DMS79 (cell line): ENCODE data around the gene ACVR2B.

Experiments
- DNase-seq: peaks from one replicate; lab custom pipeline; 2025; lab: John Stamatoyannopoulos, UW

ACVR2B gene

GRCh38 chr3:38458796-38459498, 5.3 kb downstream of the ACVR2B start:
- no peak for DNase-seq

DNA sequence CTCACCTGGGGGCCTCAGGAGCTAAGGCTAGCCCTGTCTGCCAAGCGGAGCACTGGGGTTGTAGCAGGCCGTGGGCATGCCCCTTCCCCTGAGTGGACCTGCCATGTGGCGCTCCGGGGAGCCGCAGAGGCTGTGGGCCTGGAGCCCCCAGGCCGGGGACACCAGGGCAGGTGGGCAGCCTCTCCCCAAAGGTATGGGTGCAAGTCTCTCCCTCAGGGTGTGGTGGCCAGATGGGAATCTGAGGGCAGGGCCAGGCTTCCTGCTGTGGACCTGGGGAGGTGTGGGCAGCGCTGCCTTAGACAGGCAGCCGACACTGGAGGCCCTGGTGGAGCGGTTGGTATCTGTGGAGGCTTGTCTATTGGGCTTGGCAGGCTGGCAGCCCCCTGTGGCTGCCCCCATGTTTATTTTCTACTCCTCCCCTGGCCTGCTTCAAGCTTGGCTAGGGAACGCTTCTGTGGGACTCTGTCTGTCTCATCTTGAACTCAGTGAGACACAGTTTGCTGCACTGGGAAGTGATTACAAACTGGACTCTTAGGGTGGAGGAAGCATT, 5.9 kb downstream of the ACVR2B start:
- no peak for DNase-seq

DNA sequence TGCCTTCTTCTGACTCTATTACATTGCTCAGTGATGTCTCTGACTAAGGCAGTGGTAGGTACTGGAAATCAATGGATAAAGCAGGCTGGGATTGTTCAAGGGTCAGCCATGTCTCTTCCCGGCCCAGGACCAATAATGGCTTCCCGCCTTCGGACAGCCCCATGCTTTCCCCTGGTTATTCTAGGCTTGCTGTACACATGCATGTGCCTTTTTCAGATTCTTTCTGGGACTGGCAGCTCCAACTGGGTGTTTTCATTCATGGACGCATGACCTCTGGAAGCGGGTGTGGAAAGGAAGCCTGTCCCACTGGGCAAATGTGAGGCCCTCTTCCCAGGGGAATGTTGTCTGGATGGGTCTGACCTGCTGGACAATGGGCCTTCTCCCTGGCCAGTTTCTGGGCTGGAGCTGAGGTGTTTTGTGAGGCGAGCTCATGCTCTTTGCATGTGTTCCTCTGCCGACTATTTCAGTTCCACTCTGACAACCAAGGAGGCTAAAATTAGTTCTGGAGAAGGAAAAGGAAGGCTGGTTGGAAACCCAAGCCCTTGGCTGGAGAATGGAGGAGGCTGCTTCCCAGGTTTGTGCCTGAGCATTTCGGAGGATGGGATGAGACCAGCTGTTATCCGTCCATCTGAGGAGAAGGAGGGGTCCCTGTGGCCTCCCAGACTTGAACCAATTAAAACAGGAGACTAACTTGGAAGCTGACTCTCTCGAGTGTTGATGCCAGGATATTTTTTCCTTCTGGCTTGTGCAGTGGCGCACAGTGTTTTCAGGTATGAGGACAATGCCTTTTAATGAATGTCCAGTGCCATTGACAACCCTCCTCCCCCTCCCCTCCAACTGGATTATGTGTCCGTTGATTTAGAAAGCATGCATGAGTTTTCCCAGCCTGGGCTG, 6.9 kb downstream of the ACVR2B start:
- DNase-seq = no peak

DNA sequence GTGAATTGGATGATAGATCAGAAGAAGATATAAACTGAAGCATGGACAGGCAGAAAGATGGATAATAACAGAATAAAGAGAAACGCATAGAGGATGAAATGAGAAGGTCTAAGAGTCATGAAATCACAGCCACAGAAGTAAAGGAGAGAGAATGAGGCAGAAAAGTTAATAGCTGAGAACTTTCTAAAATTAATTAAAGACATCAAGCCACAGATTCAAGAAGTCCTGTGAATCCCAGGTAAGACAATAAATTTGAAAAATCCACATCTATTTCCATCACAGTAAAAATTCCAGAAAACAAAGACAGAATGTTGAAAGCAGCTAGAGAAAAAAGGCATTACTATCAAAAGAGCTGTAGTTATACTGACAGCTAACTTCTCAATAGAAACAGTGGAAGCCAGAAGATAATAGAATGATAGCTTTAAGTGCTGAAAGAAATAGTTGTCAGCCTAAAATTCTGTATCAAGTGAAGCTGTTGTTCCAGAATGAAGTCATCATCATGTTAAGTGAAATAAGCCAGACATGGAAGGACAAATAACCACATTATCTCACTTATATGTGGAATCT, 12.0 kb downstream of the ACVR2B start:
- DNase-seq = no peak

DNA sequence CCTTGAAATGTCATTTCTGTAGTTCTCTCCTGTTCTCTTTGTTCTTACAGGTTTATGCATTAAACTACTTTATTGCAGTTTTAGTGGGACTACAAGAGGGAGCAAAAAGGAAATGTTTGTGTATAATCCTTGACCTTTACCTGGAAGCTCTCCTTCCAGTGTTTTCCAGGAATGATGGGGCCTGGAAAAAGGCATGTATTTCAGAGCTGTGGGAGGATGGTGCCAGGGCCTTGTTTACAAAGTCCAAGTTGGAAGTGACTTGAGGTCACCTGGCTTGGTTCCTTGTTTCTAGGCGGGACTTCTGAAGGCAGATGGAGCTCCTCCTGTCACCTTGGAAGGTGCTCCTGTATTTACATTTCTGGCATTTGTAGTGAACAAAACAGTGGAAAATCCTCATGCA, 15.1 kb downstream of the ACVR2B start:
- DNase-seq = no peak

DNA sequence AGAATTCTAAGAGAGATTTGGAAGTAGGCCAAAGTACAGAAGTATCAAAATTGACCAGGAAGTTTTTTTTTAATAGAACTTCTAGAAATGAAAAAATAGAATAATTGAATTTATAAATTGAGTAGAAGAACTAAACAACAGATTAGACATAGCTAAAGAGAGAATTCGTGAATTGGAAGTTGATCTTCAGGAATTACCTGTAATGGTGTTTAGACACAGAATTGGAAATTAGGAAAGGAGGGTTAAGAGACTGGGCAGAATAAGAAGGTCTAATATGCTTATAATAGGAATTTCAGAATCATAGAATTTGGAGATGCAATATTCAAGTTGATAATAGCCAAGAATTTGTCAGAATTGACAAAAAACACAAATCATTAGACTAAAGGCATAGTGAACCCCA, 16.2 kb downstream of the ACVR2B start:
- DNase-seq = no peak

- no peak for DNase-seq
Observed at GRCh38 chr3:38471260-38471857, 17.7 kb downstream of the ACVR2B start.

- DNase-seq = no peak
Observed at GRCh38 chr3:38472342-38472741, 18.7 kb downstream of the ACVR2B start.

GRCh38 chr3:38473229-38473628, 19.5 kb downstream of the ACVR2B start:
- DNase-seq = no peak

DNA sequence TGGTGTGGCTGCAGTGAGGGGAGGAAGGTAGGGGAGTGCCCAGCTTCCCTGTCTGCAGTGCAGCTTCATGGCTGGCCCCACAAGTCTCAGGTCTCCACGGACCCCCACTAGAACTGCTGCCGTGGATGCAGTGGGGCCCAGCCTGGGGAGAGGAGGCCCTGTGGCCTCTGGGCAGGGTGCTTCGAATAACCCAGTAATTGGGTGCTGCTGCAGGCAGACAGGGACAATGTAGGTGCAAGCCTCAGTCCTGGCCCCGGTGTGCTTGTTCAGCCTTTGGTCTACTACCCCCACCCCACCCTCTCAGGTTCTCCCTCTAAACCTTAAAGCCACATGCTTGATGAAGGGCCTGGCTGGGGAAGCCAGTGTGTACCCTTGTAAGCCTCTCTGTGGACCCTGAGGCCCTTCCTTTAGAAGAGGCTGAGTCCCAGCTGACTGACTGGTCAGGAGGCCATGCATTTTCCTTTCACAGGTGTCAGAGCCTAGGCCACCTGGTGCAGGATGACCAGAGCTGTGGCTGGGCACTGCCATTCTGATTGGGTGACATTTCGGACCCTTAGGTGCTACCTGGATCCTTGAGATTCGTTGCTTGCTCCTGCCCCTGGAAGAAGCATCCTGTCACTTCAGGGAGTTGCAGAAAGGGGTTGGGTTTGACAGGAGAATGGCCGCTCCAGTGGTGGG, 21.4 kb downstream of the ACVR2B start:
- no peak for DNase-seq

DNA sequence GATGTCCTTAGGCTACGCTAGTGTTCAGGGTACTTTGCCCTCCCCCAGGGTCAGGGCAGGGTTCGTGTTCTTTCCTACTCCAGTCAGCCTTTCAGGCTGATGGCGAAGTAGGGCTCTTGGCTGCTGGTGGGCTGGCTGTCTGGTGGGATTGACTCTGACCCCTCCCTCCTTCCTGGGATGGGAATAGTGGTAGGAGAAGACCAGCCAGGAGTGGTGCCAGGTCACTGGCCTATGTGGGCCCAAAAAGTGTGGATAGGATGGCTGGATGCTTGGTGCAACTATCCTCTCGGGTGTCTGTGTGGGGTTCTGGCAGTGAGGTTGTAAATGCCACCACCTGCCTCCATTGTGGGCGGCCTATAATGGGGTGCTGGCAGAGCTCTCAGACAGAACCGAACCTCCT, 22.0 kb downstream of the ACVR2B start:
- no peak for DNase-seq

DNA sequence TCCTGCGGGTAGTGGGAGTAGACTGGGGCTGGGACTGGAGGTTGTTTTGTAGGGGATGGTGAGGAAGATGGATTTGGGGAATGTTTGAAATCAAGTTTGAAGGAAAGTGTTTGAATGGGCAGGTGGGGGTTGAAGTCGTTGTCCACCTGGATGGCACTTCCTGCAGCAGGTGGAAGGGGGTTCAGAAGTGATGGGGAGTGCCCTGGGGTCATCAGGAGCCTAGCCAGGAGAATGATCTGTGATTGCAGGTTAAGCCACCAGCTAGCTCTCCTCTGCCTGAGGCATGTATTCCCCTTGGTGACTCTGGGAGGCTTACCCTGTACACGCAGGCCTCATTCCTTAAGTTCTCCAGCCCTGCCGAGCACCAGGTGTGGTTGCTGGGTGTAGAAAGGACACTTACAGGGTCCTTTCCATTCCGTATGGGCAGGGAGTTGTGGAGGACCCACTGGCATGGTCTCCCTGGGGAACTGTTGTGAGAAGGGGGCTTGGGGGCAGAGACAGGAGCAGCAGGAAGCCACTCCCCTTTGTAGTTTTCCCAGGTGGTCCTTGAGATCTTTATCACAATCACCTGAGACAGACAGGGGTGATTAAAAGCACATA, 22.6 kb downstream of the ACVR2B start:
- no peak for DNase-seq

DNA sequence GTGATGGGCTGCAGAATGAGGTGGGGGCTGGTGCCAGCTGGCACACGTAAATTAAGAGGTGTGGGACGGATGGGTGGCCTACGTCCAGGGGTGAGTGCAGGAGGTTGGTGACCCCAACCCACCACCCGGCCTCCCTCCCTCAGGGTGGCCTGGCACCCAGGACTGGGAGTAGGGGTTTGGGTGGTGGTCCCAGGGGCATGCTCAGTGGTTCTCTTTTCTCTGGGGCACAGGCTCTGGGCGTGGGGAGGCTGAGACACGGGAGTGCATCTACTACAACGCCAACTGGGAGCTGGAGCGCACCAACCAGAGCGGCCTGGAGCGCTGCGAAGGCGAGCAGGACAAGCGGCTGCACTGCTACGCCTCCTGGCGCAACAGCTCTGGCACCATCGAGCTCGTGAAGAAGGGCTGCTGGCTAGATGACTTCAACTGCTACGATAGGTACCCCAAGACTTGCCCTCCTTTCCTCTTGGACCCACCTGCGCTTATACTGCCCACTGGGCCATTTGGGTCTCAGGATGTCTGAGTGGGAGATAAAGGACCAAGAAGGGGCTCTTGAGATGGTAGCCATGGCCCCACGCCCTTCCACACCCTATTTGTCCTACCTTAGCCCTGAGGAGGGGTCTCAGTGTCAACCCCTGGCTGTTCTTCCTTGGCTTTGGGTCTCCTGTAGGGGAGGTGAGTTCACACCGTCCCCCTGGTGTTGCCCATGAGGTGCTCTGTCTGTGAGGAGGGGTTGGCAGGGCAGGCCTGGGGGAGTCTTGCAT, 23.5 kb downstream of the ACVR2B start:
- no peak for DNase-seq

DNA sequence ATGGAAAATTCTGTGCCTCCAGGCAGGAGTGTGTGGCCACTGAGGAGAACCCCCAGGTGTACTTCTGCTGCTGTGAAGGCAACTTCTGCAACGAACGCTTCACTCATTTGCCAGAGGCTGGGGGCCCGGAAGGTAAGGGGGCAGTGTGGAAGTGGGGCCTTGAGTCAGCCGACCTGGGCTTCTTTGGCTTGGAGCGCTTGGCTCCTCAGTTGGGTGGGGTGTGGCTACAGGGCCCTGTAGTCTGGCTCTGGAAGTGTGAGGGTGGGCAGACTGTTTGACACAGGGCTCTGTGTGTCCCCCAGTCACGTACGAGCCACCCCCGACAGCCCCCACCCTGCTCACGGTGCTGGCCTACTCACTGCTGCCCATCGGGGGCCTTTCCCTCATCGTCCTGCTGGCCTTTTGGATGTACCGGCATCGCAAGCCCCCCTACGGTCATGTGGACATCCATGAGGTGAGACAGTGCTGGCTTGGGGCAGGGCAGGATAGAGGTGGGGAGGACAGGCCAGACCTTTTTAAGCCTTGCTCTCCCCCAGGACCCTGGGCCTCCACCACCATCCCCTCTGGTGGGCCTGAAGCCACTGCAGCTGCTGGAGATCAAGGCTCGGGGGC, 24.3 kb downstream of the ACVR2B start:
- no peak for DNase-seq

DNA sequence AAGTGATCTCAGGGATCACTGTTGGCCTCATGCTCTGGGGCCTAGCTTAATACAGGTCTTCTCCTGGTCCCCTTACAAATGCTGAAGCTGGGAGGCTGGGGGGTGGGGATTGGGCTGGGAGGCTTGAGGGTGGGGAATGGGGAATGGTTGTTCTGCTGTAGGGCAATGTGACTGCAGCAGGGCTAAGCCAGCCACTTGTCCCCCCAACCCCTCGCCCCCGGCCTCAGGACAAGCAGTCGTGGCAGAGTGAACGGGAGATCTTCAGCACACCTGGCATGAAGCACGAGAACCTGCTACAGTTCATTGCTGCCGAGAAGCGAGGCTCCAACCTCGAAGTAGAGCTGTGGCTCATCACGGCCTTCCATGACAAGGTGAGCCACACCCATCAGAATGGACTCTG, 25.2 kb downstream of the ACVR2B start:
- DNase-seq = no peak

DNA sequence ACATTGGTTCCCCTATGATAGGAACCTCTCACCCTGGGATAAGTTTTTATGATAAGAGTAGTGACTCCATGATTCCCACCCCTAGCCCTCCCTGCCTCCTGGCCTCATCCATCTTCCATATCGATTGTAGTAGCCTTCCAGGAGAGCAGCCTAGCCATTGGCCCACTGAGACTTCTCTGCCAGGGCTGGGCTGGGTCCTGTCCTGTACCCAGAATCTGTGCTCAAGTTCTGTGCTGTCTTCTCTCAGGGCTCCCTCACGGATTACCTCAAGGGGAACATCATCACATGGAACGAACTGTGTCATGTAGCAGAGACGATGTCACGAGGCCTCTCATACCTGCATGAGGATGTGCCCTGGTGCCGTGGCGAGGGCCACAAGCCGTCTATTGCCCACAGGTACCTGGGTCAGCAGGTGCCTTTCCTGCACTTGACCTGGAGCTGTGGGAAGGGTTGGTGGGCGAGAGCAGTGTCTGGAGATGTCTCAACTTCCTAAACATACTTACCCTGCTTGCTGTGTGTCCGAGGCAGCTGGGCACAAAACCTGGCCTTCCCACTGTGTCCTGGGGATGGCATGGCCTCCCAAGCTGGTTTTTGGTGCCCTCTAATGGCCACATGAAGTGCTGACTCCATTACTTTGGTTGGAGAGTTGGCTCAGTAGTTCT, 25.9 kb downstream of the ACVR2B start:
- DNase-seq = no peak

GRCh38 chr3:38480093-38480445, 26.4 kb downstream of the ACVR2B start:
- no peak for DNase-seq

DNA sequence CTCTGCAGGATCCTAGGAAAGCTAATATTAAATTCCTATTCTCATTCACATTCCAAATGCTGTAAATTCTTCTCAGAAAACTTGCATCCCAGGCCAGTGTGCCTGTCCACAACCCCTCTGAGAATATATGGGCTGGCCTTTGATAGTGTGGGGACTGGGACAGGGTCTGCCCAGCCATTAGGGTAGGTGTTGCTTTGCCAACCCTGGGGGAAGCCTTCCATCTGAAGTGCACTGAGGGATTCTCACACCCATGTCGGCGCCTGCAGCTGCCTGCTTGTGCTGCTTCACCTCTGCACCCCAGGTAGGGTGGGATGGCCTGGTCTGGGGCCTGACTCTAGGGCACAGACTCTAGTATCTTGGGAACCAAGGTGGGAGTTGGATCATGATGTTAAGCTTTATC, 27.2 kb downstream of the ACVR2B start:
- DNase-seq = no peak

- DNase-seq = no peak
Observed at GRCh38 chr3:38482951-38483350, 29.3 kb downstream of the ACVR2B start.

GRCh38 chr3:38487323-38487722, 33.6 kb downstream of the ACVR2B start:
- DNase-seq = no peak
